HG03095 (cell line): ENCODE measurements around the gene IKZF1.

Source experiments
- ATAC-seq: cut with Tn5 transposase; IDR thresholded peaks from one replicate; pipeline ENCODE4 v1.9.1; 2021; ENCODE audit warnings: moderate library complexity; ENCODE audit not compliant: unreplicated experiment

The IKZF1 gene

DNA sequence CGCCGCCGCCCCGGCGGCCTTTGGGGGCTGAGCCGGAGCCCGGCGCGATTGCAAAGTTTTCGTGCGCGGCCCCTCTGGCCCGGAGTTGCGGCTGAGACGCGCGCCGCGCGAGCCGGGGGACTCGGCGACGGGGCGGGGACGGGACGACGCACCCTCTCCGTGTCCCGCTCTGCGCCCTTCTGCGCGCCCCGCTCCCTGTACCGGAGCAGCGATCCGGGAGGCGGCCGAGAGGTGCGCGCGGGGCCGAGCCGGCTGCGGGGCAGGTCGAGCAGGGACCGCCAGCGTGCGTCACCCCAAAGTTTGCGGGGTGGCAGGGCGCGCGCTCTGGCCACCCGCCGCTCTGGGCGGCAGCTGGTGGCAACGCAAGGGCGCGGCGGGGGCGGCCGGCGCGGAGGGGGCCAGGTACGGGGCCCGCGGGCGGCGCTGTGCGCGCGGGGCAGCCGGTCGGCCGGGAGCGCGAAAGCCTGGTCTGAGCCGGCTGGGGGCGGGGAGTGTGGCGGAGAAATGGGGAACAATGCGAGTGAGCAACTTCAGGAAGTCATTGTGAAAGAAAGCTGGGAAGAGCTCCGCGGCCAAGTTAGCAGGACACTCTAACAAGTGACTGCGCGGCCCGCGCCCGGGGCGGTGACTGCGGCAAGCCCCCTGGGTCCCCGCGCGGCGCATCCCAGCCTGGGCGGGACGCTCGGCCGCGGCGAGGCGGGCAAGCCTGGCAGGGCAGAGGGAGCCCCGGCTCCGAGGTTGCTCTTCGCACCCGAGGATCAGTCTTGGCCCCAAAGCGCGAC lies at the start of gene IKZF1:
Gene IKZF1 (plus strand): TSS at position 588 of the 782 bp plus-strand sequence. CDS start 14,346 bp downstream, outside the sequence.
- no peak for ATAC-seq

DNA sequence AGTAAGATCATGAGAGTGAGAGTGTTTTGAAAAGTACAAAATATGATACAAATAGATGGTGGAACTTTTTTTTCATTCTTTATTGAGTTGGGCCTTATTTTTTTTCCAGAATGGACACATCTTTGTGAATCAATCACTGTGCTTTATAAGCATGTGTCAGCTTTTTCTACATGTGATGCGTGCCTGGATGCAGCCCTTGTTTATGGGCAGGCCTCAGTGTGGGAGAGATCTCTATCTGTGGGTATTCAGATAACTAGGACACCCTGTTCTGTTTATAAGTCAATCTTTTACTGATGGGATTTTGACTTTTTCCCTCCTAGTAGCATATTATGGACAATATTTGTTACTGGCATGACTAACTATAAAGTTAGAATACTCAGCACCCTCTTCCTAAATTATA lies 42.9 kb upstream of the IKZF1 start:
- no peak for ATAC-seq

DNA sequence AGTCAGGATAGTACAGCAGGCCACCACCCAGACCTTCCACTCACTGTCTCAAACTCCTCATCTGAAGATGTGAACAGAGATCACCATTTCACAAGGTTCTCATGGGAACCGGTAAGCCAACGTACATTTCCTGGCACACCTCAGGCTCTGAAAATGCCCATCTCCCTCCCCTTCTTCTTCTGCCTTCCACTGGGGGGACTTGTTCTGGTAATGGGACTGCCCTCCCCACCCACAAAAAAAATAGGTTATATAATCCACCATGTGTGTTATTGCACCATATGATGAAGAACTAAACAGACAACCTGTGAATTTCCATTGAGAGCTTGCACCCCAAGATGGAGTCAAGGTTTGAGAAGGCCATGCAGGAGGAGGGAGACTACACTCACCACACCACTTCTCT lies 42.1 kb upstream of the IKZF1 start:
- no peak for ATAC-seq

DNA sequence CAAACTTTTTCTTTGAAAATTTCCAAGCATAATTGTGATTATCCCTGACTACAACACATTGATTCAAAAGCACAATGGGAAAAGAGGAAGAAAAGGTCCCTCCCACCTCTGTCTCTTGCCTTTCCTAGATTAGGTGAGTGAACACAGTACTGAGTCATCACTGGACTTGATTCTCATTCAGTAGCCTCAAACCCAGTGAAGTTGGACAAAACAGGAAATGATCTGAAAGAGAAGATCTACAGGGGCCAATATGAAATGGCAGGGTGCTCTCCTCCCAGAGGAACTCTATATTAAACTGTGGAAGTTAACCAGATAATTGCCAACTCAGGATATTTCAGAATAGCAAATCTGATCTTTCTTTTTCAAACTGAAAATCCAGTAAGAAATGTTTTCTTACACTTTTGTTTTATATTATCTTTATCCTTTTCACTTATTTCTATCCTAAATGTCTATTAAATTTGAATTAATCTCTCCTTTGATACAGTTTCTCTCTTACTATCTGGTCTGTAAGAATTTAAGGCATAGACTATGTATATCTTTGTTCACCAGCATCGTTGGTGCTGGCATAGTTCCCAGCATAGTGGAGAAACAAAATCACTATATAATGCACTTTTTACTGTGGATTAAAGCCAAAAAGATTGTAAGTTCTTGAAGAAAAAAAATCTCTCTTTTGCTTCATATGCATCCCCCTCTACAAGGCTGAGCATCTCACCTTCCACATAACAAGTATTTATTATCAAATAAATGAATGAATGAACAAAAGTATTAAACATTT lies 41.4 kb upstream of the IKZF1 start:
- ATAC-seq, result peak; percentile 54

DNA sequence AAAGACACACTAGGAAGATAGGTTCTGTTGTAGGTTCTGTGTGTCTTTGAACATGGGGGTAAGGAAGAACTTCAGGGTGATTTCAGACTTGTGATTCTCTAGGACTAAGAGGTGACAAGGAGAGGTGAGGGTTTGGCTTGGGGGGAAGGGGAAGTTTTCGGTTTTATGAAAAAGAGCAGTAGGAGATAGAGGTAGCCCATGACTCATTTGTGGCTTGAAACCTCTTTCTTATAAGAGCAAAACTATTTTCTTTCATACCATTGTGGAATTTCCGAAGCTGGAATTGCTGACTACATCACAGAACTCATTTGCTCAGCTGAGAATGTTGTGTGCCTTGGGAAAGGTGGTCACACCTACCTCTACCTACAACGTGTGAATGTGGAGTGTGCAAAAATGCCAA lies 39.6 kb upstream of the IKZF1 start:
- peak; percentile 27 for ATAC-seq

DNA sequence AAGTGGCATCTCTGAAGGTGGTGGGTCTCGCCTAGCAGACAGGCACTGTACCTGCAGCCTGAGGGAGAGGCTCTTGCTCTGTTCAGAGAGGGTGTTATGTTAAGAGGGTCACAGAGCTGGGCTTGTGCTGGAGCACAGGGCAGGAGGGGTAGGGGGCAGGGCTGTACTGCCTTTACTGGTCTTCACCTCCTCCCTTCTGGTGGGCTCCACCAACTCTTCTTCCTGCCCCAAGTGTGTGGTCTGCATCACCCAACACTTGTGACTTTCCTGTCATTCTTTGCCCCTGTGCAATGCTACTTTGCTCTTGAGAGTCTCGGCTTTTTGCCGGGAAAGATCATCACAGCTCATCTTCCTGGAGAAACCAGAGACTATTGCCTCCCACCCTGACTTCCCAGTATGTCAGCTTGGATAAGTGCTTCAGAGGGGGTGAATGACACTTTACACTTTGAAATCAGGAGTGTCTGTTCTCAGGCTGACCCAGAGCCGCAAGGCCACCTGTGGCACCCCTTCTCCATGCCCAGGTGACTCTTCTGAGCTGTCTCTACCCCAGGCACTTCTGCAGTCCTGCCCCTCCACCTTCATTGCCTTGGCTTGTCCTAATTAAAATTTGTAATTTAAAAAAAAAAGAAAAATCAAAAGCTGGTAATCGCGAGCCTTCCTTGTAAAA lies 38.4 kb upstream of the IKZF1 start:
- ATAC-seq, result no peak

DNA sequence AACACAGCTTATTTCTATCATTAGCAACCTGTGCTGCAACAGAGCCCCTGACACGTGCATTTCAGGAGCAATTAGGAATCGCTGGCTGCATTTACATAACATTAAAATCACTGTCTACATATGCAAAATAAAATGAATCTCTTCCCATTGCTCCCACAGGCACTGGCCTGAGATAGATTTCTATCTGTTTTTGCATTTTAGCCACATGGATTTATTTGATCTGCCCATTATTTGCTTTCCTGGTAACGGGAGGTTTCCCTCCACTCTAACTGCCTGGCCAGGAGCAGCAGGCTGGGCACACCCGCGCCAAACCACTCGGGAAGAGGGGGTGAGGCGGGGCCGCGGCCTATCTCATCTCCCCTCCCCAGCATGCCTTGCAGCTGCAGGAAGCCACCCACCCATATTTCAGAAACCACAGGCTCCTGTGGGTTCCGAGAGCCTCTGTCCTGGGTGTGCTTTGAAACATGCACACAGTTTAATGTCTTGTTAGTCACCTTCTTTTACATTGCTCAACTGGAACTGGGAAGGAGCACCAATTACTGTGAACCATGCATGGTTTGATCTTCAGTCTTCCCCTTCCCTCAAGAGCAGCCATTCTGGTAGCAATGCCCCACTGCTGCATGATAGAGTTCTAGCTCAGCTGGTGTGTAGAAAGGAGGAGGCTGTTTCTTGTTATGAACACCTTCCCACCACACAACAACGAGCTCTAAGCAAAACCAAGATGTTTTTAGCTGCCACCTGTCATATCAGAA lies 37.7 kb upstream of the IKZF1 start:
- peak; percentile 44 for ATAC-seq

DNA sequence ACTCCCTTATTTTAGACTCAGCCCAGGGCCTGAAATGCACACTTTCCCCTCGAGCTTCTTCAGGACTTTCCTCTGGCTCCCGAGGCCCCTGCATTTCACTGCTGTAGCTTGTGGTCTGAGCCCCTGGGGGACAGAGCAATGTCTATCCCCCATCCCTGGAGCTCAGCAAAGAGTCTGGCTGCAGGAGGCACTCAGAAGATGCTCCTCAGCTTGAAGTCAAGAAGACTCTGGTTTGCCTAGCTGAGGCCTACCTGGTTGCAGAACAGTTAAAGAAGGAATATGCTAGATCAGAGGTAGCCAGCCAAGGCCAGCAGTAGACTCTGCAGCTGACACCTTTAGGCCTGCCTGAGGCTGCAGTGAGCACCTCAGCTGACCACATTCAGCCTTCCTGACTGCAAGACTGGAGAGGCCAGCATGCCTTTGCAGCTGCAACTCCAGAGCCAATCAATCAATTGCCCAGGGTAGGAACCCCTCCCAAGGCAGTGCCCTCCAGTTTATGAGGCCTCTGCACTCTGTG lies 36.9 kb upstream of the IKZF1 start:
- no peak for ATAC-seq

DNA sequence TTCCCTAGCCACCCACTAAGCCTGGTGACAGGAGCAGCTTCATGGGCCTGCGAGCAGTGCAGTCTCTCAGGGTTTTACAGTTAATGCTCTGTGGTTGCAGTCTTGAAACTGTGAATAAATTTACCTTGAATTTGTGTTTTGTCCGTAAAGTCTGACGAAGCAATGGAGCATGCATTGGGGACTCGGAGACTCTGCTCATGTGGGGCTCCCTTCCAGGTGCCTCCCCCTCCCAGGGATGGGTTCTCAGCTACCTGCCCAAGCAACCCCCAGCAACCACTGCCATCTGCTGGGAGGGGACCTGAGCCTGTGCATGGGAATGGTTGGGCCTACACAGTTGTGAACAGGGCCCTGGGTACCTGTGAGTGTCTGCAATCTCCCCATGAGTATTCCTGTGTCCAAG lies 36.3 kb upstream of the IKZF1 start:
- ATAC-seq, result no peak

DNA sequence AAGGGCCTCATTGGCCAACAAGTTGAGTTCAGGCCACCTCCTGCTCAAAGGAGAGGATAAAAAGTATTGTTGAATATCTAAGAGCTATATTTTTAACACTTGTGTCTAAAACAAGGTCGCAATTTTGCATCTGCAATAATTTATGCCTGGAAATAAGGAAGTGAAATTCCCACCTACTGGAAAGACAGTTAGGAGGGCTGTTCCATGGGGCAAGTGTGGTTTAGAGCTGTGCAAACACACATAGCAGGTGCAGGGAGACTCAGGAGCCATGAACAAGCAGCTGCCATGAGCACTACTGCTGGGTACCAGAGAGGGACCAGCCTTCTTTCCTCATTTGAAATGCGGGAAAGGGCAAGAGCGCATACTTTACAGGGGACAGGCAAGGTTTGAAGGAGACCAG lies 35.5 kb upstream of the IKZF1 start:
- ATAC-seq, result no peak

DNA sequence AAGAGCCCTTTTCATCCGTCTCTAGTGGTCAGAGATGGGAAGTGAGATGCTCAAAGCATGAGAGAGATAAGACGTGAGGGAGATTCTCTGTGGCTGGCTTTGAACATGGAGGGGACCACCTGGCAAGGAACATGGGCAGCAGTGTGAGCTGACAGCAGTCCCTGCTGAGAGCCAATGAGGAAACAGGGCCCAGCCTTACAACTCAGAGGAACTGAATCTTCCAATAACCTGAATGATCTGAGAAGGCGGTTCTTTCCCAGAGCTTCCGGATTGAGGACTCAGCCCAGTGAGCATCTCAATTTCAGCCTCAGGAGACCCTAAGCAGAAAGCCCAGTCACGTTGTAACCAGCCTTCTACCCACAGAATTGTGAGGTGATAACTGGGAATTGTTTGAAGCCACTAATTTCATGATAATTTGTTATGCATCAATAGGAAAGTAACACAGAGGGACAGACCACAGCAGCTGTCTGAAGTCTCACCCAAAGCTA lies 33.9 kb upstream of the IKZF1 start:
- ATAC-seq, result no peak

DNA sequence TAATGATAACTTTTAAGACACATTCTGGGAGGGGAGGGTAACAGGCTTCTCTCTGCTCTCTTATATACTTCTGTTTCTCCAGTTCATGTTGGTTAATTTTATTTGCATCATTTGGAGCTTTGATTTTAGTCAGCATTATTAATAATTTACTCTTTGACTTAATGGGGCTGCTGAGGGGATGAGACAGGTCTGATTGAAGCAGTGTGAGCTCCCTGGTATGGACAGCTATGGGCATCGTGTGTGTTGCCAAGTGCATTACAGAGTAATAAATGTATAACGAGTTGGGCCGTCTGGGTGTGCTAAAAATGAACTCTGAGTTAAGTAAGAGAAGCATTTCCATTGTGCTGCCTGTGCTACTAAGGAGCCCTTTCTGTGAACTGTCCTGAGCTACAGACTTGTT lies 31.7 kb upstream of the IKZF1 start:
- no peak for ATAC-seq

DNA sequence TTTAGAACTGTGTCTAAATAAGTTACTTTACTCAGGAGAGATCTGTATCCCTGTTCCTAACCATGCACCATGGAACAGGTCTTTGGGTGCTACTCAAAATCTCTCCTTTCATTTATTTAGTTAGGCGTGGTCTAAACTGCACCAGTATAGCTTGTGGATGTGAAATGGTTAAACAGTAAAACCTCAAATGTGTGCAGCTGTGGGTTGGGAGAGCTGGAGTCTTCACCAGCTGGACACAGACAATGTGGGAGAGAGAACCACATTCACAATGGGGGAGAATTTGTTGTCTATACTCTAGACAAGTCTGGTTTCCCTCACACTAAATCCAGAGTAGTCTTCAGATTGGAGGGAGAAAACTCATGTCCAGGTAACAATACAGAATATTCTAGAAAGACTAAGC lies 31.2 kb upstream of the IKZF1 start:
- ATAC-seq, result no peak

DNA sequence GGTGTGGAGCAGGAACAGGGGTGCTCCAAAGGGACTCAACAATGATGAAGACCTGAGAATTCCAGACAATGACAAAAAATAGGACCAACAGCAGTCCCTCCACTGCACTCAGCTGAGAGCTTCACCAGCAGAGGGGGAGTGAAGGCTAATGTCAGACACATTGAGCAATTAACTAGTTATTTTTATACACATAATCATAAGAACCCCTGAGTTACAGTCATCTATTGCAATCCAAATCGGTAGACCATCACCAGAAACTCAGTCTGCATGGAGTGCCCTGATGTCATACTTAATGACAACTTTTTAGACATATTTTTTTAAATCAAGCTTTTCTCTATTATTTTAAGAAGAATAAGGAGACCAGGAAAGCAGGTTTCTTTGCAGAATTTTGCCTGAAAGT lies 30.6 kb upstream of the IKZF1 start:
- ATAC-seq, result no peak

DNA sequence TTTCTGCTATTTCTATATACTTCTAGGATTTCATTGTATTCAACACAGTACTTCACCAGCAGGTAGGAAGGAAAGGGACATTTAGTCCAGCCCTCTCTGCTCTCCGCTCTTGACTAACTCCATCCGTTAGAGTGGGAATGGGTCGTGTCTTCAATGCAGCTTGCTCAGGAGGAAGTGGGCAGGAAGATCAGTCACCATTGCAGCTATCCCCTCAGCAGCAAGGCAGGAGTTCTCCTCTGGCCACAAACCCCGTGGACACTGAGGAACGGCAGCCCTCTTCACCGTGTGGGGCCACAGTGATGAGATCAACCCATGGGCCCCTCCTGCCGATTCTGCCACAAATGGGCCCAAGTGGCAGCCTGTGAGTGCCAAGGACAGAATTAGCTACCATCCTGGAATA lies 30.2 kb upstream of the IKZF1 start:
- ATAC-seq, result no peak

DNA sequence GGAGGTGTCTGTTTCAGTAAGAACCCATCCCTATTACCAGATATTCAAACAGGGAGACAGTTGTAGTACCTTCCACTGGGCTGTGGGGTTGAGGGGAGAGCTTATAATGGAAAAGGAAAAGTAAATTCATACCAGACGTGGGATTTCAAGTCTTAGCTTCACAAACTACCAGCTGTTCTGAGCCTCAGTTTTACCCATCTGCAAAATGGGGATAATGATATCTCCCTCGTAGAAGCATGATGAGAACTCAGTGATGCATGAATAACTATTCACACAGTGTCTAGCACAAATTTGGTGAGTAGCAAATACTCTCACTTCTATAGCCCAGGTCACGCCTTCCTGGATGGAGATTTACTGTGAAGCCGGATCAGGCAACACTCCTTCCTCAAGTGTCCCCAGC lies 29.1 kb upstream of the IKZF1 start:
- no peak for ATAC-seq

DNA sequence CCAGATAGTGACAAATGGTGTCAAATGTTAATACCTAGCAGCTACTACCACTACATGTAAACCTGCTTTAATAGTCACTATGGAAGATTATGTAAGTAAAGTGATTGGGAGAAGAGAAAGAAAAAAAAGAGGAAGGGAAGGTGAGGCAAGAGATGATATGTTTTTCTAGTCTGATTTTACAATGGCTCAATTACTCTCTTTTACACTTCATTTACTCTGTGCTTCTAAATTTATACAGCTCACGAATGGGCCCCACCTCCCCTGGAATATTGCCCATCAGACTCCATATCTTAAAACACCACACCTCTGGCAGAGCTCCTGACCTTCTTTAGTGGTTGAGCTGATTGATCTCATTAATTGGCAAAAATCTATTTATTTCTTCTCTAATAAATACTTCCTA lies 28.0 kb upstream of the IKZF1 start:
- ATAC-seq, result no peak

DNA sequence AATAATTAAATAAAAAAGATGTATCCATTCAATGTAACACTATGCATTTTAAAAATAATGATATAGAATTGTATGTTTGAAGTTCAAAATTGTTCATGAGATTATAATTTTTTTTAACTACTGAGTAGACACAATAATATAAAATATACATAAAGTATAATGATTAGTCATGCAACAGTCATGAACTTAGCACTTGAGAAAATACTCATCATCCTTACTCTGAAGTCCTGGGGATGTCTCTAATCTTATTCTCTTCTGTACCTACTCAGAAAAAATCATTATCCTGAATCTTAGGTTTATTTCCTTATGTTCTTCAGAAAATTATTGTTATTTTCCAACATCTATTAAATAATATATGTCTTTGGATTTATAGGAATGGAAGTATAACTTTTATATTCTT lies 26.4 kb upstream of the IKZF1 start:
- ATAC-seq, result no peak

DNA sequence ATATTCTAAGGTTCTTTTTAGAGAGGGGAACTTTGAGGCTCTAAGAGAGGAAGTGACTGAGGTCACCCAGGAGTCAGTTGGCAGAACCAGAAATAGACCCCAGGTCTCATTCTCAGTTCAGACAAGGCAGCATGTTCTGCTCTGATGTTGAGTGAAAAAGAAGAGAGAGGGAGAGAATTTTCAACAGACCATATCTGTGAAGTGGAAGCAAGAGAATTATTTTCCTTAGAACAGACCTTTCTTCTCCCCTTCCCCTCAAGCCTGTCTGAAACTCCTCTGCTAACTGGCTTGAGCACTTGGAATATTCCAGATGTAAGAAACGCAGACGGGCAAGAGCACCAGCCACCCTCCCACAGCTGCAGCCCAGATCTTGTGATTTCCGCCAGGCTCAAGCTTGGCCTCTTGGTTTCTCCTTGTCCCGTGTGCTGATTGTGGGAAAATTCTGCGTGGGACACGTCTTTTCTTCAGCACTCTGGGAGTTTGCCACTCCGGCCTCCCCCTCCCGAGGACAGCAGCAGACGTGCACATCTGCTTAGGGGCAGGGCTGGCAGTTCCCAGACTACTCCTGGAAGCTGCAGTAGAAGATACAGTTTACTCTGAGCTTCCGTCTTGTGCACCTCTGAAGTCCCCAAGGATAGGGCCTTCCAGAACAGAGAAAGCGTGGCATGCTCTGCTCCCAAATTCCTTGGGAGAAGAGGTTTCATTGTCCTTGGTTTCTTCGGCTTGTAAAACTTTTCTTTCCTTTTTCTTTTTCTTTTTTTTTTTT lies 22.7 kb upstream of the IKZF1 start:
- ATAC-seq, result peak; percentile 95
